SW480 (cell line): ENCODE measurements around the gene ANAPC7.

Source experiments
- DNase-seq: peaks from one replicate; pipeline ENCODE4 v3.0.0-alpha.2; 2016; ENCODE audit warnings: low spot score

The ANAPC7 gene

GRCh38 chr12:110373962-110374611 lies 29.4 kb downstream of the ANAPC7 start:
- no peak for DNase-seq

- DNase-seq, result no peak
Observed at GRCh38 chr12:110373425-110373824, 30.1 kb downstream of the ANAPC7 start.

DNA sequence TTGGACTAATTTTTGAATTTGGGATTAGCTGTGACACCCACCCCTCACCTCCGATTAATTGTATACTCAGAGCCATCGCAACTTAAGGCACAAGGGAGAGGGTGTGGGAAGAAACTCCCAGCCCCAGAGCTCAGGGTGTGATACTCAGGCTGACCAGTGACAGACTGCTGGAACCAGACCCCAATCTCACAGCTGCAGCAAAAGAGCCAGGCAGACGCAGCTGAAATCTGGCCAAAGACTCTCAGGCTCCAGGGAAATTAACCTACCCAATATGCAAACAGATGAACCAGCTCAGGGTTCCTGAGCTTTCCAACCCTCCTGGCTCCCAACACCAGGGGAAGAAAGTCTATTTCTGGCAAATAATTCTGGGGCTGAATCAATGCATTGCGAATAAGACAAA lies 30.5 kb downstream of the ANAPC7 start:
- DNase-seq, result no peak

GRCh38 chr12:110372056-110372425 lies 31.5 kb downstream of the ANAPC7 start:
- DNase-seq, result no peak

- no peak for DNase-seq
Observed at GRCh38 chr12:110371408-110372055, 32.0 kb downstream of the ANAPC7 start.

DNA sequence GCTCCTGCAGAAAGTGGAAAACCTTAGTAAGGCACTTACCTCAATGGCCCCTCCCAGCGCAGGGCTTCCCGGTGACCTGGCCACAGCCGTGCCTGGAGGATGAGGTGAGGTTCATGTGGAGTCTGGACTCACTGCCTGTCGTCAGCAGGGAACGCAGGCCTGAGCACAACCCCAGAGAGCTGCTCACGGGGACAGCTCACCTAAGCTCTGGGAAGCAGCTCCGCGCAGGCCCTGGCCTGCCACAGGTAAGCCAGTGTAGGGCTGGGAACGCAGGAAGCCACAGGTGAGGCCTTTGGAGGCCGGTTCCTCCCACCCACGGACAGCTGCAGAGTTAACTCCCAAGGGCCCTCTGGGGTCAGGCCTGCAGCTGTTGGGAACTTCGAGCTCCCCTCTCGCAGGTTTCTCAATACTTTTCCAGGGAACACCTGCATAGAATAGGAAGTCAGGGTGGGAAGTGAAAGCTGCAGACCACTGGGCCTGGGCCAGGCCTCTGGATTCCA lies 32.7 kb downstream of the ANAPC7 start:
- DNase-seq, result no peak

DNA sequence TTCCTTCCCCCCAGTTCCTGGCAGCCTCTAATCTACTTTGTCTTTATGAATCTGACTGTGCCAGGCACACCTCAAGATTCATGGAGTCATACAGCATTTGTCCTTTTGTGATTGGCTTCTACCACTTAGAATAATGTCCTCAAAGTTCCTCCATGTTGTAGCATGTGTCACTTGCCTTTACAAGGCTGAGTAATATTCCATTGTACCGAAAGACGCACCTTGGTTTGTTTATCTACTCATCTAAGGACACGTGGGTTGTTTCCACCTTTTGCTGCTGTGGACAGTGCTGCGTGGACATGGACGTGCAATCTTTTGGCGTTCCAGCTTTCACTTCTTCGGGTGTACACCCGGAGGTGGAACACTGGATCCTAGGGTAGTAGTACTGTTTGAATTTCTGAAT lies 33.5 kb downstream of the ANAPC7 start:
- no peak for DNase-seq

DNA sequence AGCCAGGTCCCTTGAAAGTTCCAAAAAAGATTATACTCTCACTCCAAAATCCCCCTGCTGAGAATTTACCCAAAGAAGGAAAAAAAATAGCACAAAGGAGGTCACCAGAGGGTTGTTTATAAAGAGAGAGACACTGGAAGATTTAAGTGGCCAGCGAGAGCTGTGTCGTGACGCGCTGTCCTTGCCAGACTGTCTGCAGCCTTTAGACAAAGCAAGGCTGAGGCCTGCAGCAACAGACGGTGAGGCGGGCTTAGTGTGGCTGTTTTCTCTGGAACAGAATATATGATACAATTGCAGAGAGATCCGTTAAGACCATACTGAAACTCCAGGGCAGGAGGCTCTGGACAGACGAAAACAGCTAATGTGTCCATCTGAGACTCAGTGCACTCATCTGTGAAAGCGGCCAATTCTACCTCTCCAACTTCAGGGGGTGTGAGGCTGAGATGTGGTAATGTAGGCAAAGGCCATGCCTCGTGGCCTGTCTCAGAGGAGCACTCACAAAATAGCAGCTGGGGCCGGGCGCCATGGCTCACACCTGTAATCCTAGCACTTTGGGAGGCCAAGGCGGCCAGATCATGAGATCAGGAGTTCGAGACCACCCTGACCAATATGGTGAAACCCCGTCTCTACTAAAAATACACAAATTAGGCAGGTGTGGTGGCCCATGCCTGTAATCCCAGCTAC lies 36.2 kb downstream of the ANAPC7 start:
- DNase-seq, result no peak

DNA sequence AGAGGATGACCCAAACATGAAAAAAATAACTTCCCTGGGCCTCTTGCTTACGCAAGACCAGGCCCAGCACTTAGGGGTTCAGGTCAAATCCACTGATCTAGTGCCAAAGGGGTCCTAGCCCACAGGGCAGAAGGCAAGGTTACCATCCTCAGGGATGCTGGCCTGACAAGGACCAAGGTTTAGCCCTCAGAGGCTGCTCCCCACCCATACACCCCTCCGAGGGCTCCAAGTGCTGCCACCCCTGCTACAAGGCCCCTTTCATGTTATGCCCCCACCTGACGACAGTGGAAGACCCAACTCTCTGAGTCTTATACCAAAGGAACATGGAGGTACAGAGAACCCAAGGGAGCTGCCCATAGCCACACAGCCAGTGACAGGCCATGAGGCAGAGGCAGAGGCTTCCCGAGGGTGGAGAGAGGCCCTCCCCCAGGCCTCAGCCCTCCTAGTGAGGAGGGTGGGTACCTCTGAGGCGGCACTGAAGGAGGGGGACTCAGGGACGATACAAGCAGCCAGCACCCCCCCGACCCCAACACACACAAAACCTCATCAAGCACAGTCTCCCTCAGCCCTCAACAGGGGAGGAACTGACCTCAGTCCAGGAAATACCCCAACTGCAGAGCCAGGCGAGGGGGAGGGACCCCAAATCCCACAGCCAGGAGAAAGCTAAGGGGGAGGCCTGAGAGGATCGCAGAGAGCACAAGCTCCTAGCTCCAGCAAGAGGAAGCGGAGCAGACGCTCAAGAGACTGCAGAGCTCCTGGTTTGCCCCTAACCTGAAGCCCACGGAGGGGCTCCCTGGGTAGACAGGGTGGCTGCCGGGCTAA lies 37.0 kb downstream of the ANAPC7 start:
- DNase-seq, result no peak

DNA sequence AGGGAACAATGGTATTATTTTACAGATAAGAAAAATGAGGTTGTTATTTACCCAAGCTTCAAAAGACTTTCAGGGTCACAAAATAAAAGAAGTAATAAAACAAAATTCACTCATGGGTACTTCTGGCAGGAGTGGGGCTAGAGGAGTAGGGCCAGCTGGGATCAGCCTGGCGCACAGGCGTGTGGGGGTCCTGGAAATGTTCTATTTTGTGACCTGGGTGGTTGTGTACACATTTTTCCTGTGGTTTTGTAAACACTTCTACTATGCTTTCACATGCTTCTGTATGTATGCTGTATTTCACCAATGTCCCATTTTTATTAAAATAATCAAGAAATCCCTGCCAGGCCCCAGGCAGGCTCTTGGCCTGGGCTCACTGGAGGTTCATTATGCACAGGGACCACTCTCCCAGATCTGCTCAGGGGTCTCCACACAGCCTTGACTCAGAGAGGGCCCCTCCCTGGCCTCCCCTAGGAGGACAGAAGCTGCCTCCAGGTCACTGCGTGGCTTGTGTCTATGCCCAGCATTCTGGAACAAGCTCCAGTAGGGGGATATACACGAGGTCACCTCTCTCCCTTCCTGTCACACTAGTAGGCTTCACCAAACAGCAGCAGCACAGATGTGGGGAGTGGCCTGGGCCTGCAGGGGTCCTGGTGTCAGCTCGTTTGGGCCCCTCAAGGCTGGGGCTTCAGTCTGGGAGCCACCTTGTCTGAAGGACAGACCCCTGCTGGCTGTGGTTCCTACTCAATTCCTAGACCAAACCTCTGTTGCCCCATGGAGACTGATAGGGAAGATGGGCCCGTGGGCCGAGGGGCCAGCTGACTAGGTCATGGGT lies 37.8 kb downstream of the ANAPC7 start:
- no peak for DNase-seq

DNA sequence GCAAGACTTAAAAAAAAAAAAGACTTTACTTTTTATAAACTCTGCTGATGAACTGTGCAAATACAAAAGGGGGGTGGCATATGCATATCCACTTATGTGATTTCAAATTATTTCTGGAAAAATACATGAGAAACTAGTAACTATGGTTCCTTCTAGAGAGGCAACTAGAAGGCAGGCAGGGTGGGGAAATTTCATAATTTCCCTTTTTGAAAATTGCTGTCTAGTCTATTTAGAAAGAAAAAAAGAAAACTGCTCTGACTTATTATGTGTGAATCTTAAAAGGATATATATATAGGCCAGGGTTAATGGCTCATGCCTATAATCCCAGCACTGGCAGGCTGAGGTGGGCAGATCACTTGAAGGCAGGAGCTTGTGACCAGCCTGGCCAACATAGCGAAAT lies 42.3 kb downstream of the ANAPC7 start:
- DNase-seq, result no peak

DNA sequence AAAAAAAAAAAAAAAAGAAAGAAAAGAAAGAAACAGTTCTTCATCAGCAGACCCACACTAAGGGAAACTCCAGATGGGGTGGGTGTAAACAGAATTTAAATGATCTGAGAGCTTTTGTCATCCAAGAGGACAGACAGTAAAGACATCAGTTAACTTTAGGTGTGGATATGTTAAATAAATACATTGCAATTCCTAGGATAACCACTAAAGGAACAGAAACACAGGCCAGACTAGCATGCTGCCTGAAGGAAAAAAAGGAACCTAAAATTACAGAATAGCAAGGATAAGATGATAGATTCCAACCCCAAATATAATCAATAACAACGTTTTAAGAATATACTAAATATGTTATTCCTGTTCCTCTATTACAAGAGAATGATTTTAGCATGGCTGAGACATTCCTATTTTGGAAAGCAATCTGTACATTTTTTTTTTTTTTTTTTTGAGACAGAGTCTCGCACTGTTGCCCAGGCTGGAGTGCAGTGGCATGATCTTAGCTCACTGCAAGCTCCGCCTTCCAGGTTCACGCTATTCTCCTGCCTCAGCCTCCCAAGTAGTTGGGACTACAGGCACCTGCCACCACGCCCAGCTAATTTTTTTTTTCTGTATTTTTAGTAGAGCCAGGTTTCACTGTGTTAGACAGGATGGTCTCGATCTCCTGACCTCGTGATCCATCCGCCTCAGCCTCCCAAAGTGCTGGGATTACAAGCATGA lies 45.0 kb downstream of the ANAPC7 start:
- DNase-seq, result peak; percentile 25

- DNase-seq, result peak; percentile 30
Observed at GRCh38 chr12:110355073-110355472, 48.4 kb downstream of the ANAPC7 start.

DNA sequence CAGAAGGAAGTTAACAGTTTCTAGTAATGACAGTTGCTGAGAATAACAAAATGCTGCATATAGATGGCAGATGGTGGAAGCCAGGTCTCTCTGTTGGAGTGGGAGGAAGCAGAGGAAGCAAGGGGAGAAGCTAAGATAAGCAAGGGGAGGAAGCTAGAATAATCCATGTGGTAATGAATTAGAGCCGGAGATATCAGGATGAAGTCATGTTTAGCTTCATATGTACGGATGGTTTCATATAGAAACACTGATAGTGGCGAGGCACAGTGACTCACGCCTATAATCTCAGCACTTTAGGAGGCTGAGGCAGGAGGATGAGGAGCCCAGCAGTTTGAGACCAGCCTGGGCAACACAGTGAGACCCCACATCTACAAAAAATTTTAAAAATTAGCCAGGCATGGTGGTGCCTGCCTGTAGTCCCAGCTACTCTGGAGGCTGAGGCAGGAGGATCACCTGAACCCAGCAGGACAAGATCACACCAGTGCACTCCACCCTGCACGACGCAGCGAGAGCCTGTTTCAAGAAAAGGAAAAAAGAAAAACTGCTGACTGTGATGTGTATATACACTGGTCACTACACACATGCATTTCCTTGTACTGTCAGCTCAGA lies 49.2 kb downstream of the ANAPC7 start:
- no peak for DNase-seq

- DNase-seq, result no peak
Observed at GRCh38 chr12:110353211-110353965, 50.1 kb downstream of the ANAPC7 start.

DNA sequence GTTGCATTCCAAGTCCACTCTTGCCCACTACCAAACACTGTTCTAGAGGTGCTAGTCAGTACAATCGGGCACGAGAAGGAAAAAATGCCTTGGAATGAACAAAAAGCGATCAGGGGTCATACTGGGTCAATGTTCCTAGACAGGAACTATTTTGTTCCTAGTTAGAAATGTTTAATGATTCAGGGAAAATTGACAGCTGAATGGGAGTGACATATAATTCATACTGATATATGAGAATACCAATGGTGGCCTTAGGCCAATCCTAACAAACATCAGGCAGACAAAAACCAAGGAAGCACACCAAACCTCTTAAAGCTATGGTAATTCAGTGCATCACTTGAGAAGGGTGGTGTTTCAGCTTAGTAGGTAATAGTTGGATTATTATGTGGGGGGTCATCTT lies 51.1 kb downstream of the ANAPC7 start:
- DNase-seq, result no peak

GRCh38 chr12:110351119-110351518 lies 52.4 kb downstream of the ANAPC7 start:
- no peak for DNase-seq

DNA sequence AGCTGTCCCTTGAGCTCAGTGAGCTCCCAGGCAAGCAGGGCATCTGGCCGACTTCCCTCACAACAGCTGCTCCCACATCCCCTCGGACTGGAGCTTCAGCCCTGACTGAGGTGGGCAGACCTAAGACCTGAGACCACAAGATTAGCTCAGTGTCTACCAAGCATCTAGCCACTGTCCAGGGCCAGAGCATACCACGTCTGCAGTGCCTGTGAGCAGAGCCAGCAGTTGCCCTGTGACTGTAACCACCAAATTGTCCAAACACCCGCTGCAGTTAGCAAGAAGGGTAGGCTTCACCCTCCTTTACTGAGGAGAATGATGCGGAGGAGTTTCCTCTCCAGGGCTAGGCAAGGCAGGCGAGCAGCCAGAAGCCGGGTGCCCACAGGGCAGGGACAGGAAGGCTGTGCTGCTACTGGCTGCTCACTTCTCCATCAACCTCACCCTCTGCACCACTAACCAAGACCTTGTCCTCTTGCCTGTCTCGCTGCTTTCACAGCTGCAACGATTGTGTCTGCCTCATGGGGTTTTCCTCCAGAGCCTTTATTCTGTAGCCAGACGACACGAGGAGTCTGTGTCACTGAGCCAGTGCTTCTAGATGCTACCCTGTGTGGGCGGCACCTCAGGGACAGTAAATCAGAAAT lies 53.9 kb downstream of the ANAPC7 start:
- DNase-seq, result no peak

DNA sequence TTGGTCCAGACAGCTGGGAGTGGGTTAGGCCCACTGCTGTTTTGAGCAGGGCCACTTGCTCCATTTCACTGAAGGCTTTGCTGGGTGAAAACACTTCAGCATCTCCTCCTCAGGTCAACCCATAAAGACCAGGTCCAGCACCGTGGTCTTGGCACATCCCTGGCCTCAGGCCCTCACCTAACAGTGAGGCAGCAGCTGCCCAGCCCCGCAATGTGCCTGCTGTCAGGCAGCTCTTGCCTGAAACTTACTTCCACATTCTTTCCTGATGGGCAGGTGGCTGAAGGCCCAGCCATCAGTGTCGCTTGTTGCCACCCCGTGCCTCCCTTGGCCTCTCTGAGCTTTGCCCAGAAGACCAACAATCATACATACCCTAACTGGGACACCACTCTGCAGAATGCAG lies 54.4 kb downstream of the ANAPC7 start:
- no peak for DNase-seq
